Colonic mucosa (tissue), 4 donors: Measurements from ENCODE around the gene MAPK11. TPM values are rescaled to one million over a fixed set of nuclear protein-coding genes. Genes with fewer than 3 reads are reported as not detected.

ENCODE experiments used
- DNase-seq: peaks from one replicate; pipeline ENCODE4 v3.0.0-alpha.2; 2020
- H3K27ac ChIP-seq: fragments of 200-600 bp; one replicate; pipeline ENCODE4 v1.8.0; 2021
- H3K27me3 ChIP-seq: fragments of 200-600 bp; one replicate; pipeline ENCODE4 v1.8.0; 2021
- H3K36me3 ChIP-seq: fragments of 200-600 bp; one replicate; pipeline ENCODE4 v1.8.0; 2021
- H3K4me1 ChIP-seq: fragments of 200-600 bp; one replicate; pipeline ENCODE4 v1.8.0; 2021; ENCODE audit warnings: mild to moderate bottlenecking
- H3K4me3 ChIP-seq: fragments of 200-600 bp; one replicate; pipeline ENCODE4 v1.8.0; 2021
- H3K9ac ChIP-seq, 2 donors: one replicate each; pipeline ENCODE4 v1.7.0; 2013; ENCODE audit warnings: control low read depth in 2 of 2, low read depth in 2 of 2, low read length in 2 of 2
- H3K9me3 ChIP-seq: fragments of 200-600 bp; one replicate; pipeline ENCODE4 v1.8.0; 2021
- CTCF ChIP-seq: fragments of 200-600 bp; IDR thresholded peaks from one replicate; pipeline ENCODE4 v1.8.0; 2022; ENCODE audit warnings: antibody characterized with exemption, mild to moderate bottlenecking
- intact Hi-C: fragments of 100-400 bp; cut with DNase I; formaldehyde crosslinking; loops from one replicate; pipeline ENCODE4 v1.14.1; 2022
- total RNA-seq, 2 donors: library from RNA; stranded (reverse); fragmentation: NEBNext Ultra II Directional in 1 of 2; extraction: Animal tissue kit (Norgen Biotek cat#: 25700) in 1 of 2; gene quantifications; one replicate each; pipeline ENCODE4 v1.2.1, GENCODE V29; 2021
- donor health status: healthy.
- donor health status: DM: no; HTN: no; CAD: no.
- donor health status: DM: no; HTN: no; CAD: no.

Gene MAPK11
- total RNA-seq, 2 donors from 2014 or later: 1.3 to 1.9 TPM

DNA sequence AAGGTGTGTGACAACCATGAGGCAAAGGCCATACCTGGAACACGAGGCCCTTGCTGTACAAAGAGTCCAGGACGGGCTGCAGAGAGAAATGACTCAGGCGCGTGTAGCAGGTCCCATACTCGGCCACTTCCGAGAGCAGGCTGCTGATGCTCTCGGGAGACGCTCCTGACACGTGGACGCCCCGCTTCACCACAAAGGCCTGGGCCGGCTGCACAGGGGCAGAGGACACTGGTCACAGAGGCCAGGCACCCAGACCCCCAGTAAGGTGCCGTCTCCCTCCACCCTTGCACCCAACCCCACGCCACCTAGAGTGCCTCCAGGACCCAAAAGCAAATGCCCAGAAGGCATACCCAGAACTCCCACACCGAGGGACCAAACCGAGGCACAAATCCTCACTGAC is 40.8 kb downstream of the MAPK11 start:
- TF ChIP-seq CTCF: no peak
- no peaks in the 10 kb centered on the region for H3K9me3 ChIP-seq
- H3K27ac ChIP-seq: no peak overlapping the region
- H3K27me3 ChIP-seq: no peaks in the 10 kb centered on the region
- H3K4me1 ChIP-seq: no peaks in the 10 kb centered on the region
- no peaks in the 10 kb centered on the region for H3K36me3 ChIP-seq
- no peak overlapping the region for H3K4me3 ChIP-seq
- intact Hi-C loops: no loop called here
- no peak overlapping the region for H3K9ac ChIP-seq
- DNase-seq: no peak

DNA sequence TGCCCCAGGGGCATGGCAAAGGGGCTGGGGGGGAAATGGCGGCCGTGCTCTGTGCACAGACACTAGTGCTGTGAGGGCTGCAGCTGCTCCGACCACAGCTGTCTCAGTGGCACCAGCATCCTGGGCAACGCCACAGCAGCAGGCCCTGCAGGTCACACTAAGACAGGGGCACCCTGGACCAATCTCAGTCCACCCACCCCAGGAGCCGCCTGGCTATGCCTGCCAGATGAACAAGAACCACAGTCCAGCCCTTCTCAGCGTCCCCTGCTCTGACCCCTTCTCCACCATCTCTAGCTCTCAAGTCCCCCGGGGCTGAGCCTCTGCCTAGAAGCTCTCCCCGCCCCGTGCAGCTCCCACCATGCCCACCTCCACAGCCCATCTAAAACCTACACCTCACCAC is 41.8 kb downstream of the MAPK11 start:
- Histone ChIP-seq H3K9ac (no peak overlapping the region), H3K36me3 (no peaks in the 10 kb centered on the region), H3K27ac (no peak overlapping the region), H3K27me3 (no peaks in the 10 kb centered on the region), H3K4me3 (no peak overlapping the region), H3K4me1 (no peaks in the 10 kb centered on the region), H3K9me3 (no peaks in the 10 kb centered on the region)
- TF ChIP-seq CTCF: no peak
- intact Hi-C loops: no loop called here
- no peak for DNase-seq

GRCh38 chr22:50227579-50228215 is 42.5 kb downstream of the MAPK11 start:
- no peak overlapping the region for H3K9ac ChIP-seq
- no peaks in the 10 kb centered on the region for H3K9me3 ChIP-seq
- no peaks in the 10 kb centered on the region for H3K4me1 ChIP-seq
- H3K27me3 ChIP-seq: no peaks in the 10 kb centered on the region
- no peaks in the 10 kb centered on the region for H3K36me3 ChIP-seq
- H3K4me3 ChIP-seq: no peak overlapping the region
- DNase-seq: no peak
- no peak overlapping the region for H3K27ac ChIP-seq
- no peak for TF ChIP-seq CTCF
- intact Hi-C loops: no loop called here

- Histone ChIP-seq H3K36me3 (peaks cover 6% of the 10 kb centered on the region), H3K4me3 (no peak overlapping the region), H3K27ac (no peak overlapping the region), H3K27me3 (no peaks in the 10 kb centered on the region), H3K4me1 (no peaks in the 10 kb centered on the region), H3K9ac (no peak overlapping the region), H3K9me3 (no peaks in the 10 kb centered on the region)
- intact Hi-C loops: no loop called here
- no peak for DNase-seq
- TF ChIP-seq CTCF: no peak
These were observed 43.4 kb downstream of the MAPK11 start for GRCh38 chr22:50226875-50227165.

- Histone ChIP-seq H3K27ac (no peak overlapping the region), H3K9me3 (no peaks in the 10 kb centered on the region), H3K9ac (no peak overlapping the region), H3K4me1 (no peaks in the 10 kb centered on the region), H3K36me3 (peaks cover 6% of the 10 kb centered on the region), H3K4me3 (no peak overlapping the region), H3K27me3 (no peaks in the 10 kb centered on the region)
- DNase-seq: no peak
- intact Hi-C loops: no loop called here
- TF ChIP-seq CTCF: no peak
These were observed 43.9 kb downstream of the MAPK11 start for GRCh38 chr22:50226063-50226874.
